HPDE6-E6E7 (cell line): ENCODE results near the gene EDN2.

ENCODE experiments used
- DNase-seq: peaks from one replicate; pipeline ENCODE4 v3.0.0; 2011; ENCODE audit warnings: missing footprints; ENCODE audit errors: extremely low spot score

Gene EDN2

GRCh38 chr1:41517062-41517438 is 32.6 kb upstream of the EDN2 start:
- no peak for DNase-seq

- peak; percentile 82 for DNase-seq
Observed at GRCh38 chr1:41516168-41517061, 31.9 kb upstream of the EDN2 start.

GRCh38 chr1:41515778-41516167 is 31.3 kb upstream of the EDN2 start:
- DNase-seq, result no peak

GRCh38 chr1:41515131-41515678 is 30.7 kb upstream of the EDN2 start:
- peak; percentile 55 for DNase-seq

GRCh38 chr1:41514381-41514780 is 29.9 kb upstream of the EDN2 start:
- DNase-seq, result no peak

GRCh38 chr1:41513383-41513735 is 28.9 kb upstream of the EDN2 start:
- no peak for DNase-seq

- no peak for DNase-seq
Observed at GRCh38 chr1:41512701-41513382, 28.4 kb upstream of the EDN2 start.

- no peak for DNase-seq
Observed at GRCh38 chr1:41511239-41511540, 26.7 kb upstream of the EDN2 start.

- DNase-seq, result no peak
Observed at GRCh38 chr1:41510531-41511238, 26.2 kb upstream of the EDN2 start.

GRCh38 chr1:41509270-41509671 is 24.8 kb upstream of the EDN2 start:
- no peak for DNase-seq

GRCh38 chr1:41508290-41508689 is 23.8 kb upstream of the EDN2 start:
- DNase-seq, result no peak

- no peak for DNase-seq
Observed at GRCh38 chr1:41507836-41508235, 23.4 kb upstream of the EDN2 start.

- DNase-seq, result no peak
Observed at GRCh38 chr1:41507110-41507720, 22.7 kb upstream of the EDN2 start.

GRCh38 chr1:41504114-41505035 is 19.9 kb upstream of the EDN2 start:
- DNase-seq, result peak; percentile 59

- DNase-seq, result no peak
Observed at GRCh38 chr1:41503538-41504113, 19.1 kb upstream of the EDN2 start.

GRCh38 chr1:41502912-41503311 is 18.4 kb upstream of the EDN2 start:
- DNase-seq, result no peak

- DNase-seq, result no peak
Observed at GRCh38 chr1:41501581-41501980, 17.1 kb upstream of the EDN2 start.

- no peak for DNase-seq
Observed at GRCh38 chr1:41500781-41501518, 16.5 kb upstream of the EDN2 start.

- DNase-seq, result peak; percentile 92
Observed at GRCh38 chr1:41500378-41500777, 15.9 kb upstream of the EDN2 start.

- DNase-seq, result no peak
Observed at GRCh38 chr1:41499591-41499990, 15.1 kb upstream of the EDN2 start.
